ENCODE results near the gene DBT. TPM values are rescaled to one million over a fixed set of nuclear protein-coding genes. Genes with fewer than 3 reads are reported as not detected.
"Not testable (repeated sequence)": the region's sequence is repeated elsewhere in the genome, so short reads cannot be mapped to it uniquely, and the experiment has no call there.

DBT gene
- total RNA-seq, 8 experiments from 2014 or later = 7.5 to 20.0 (median 10.9) TPM

DNA sequence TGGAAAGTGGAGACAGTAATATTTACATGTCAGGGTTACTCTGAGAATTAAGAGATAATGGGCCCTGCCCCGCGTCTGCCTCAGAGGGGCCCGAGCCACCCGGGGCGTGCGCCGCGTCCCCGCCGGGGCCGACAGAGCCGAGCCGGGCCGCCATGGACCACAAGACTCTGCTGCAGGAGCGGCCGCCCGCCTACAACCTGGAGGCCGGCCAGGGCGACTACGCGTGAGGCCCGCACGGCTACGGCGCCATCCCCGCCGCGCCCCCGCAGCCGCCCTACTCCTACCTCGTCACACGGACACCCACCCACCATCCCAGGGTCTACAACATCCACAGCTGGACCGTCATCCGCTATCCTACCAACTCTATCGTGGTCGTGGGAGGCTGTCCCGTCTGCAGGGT lies 36.5 kb downstream of the DBT start:
- Histone ChIP-seq H3K4me3 (no peak overlapping the region), H3K4me1 (replicated peaks in 1 of 2) (no peaks in the 10 kb centered on the region), H3K27ac (no peak overlapping the region)
- ATAC-seq (replicated peaks in 6 of 8) = no peak
- 92 to 97% methylated on average over 15 to 16 of the region's 37 CpGs; no CpG with 5 or more reads in 8 of the 10 experiments for WGBS, 10 experiments
- in situ Hi-C loops (cut with MboI; ENCODE audit: low pct_unique_long_range_greater_than_20kb in 2 of 9, low sequenced_read_pairs in 9 of 9, unreplicated experiment in 9 of 9) = no loop called here

DNA sequence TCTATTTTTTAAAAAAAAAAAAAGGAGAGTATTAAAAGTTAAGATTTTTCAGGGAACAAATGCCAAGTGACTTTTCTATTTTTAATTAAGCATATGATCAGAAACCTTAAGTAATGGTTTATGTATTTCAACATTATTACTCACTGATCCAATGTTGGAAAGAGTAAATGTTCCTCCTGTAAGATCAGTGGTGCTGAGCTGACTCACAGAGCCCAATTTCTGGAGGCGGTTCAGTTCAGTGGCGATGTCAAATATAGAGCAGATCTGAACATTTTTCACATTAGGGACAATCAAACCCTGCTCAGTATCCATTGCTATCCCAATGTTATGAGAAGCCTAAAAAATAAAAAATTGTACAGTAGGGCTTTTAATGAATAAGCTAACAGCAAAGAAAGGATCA lies 43.3 kb downstream of the DBT start:
- Histone ChIP-seq H3K4me1 (replicated peaks in 1 of 2) (no peaks in the 10 kb centered on the region), H3K4me3 (no peak overlapping the region), H3K27ac (no peak overlapping the region)
- in situ Hi-C loops (cut with MboI; ENCODE audit: low pct_unique_long_range_greater_than_20kb in 2 of 9, low sequenced_read_pairs in 9 of 9, unreplicated experiment in 9 of 9) = no loop called here
- no peak for ATAC-seq (replicated peaks in 6 of 8)
- WGBS, 10 experiments = 95 to 100% (median 100%) methylated on average over 1 to 2 of the region's 2 CpGs; no CpG with 5 or more reads in 3 of the 10 experiments

DNA sequence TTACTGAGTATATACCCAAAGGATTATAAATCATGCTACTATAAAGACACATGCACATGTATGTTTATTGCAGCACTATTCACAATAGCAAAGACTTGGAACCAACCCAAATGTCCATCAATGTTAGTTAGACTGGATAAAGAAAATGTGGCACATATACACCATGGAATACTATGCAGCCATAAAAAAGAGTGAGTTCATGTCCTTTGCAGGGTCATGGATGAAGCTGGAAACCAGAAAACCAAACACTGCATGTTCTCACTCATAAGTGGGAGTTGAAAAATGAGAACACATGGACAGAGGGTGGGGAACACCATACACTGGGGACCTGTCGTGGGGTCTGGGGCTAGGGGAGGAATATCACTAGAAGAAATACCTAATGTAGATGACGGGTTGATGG lies 44.0 kb downstream of the DBT start:
- ATAC-seq (replicated peaks in 6 of 8); in situ Hi-C loops (cut with MboI; ENCODE audit: low pct_unique_long_range_greater_than_20kb in 2 of 9, low sequenced_read_pairs in 9 of 9, unreplicated experiment in 9 of 9); H3K27ac ChIP-seq; H3K4me1 ChIP-seq (replicated peaks in 1 of 2); H3K4me3 ChIP-seq: not testable (repeated sequence)
- 83 to 100% (median 100%) methylated on average over 1 to 2 of the region's 2 CpGs; no CpG with 5 or more reads in 3 of the 10 experiments for WGBS, 10 experiments

DNA sequence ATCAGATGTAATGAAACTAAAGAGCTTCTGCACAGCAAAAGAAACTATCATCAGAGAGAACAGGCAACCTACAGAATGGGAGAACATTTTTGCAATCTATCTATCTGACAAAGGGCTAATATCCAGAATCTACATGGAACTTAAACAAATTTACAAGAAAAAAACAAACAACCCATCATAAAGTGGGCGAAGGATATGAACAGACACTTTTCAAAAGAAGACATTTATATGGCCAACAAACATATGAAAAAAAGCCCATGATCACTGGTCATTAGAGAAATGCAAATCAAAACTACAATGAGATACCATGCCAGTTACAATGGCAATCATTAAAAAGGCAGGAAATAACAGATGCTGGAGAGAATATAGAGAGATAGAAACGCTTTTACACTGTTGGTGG lies 44.5 kb downstream of the DBT start:
- 77 to 100% (median 97%) methylated on average over 1 to 2 of the region's 2 CpGs; no CpG with 5 or more reads in 1 of the 10 experiments for WGBS, 10 experiments
- H3K4me1 ChIP-seq (replicated peaks in 1 of 2); H3K4me3 ChIP-seq; H3K27ac ChIP-seq; in situ Hi-C loops (cut with MboI; ENCODE audit: low pct_unique_long_range_greater_than_20kb in 2 of 9, low sequenced_read_pairs in 9 of 9, unreplicated experiment in 9 of 9); ATAC-seq (replicated peaks in 6 of 8): not testable (repeated sequence)

DNA sequence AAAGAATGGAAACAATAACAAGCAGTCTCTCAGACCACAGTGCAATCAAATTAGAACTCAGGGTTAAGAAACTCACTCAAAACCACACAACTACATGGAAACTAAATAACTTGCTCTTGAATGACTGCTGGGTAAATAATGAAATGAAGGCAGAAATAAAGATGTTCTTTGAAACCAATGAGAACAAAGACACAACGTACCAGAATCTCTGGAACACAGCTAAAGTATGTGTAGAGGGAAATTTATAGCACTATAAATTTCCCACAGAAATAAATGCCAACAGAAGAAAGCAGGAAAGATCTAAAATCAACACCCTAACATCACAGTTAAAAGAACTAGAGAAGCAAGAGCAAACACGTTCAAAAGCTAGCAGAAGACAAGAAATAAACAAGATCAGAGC lies 46.9 kb downstream of the DBT start:
- 25 to 74% (median 43%) methylated on average over 1 to 2 of the region's 2 CpGs for WGBS, 10 experiments
- peak in 1 of 8 experiments; percentile 89 for ATAC-seq (replicated peaks in 6 of 8)
- in situ Hi-C loops (cut with MboI; ENCODE audit: low pct_unique_long_range_greater_than_20kb in 2 of 9, low sequenced_read_pairs in 9 of 9, unreplicated experiment in 9 of 9); H3K4me1 ChIP-seq (replicated peaks in 1 of 2); H3K27ac ChIP-seq; H3K4me3 ChIP-seq: not testable (repeated sequence)

DNA sequence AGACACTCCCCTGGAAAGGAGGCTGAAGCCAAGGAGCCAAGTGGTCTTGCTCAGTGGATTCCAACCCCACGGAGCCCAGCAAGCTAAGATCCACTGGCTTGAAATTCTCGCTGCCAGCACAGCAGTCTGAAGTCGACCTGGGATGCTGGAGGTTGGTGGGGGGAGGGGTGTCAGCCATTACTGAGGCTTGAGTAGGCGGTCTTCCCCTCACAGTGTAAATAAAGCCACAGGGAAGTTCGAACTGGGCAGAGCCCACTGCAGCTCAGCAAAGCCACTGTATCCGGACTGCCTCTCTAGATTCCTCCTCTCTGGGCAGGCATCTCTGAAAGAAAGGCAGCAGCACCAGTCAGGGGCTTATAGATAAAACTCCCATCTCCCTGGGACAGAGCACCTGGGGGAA lies 49.6 kb downstream of the DBT start:
- H3K4me3 ChIP-seq; H3K27ac ChIP-seq; ATAC-seq (replicated peaks in 6 of 8); H3K4me1 ChIP-seq (replicated peaks in 1 of 2); in situ Hi-C loops (cut with MboI; ENCODE audit: low pct_unique_long_range_greater_than_20kb in 2 of 9, low sequenced_read_pairs in 9 of 9, unreplicated experiment in 9 of 9): not testable (repeated sequence)
- 40 to 57% (median 43%) methylated on average over 1 to 5 of the region's 6 CpGs; no CpG with 5 or more reads in 4 of the 10 experiments for WGBS, 10 experiments

DNA sequence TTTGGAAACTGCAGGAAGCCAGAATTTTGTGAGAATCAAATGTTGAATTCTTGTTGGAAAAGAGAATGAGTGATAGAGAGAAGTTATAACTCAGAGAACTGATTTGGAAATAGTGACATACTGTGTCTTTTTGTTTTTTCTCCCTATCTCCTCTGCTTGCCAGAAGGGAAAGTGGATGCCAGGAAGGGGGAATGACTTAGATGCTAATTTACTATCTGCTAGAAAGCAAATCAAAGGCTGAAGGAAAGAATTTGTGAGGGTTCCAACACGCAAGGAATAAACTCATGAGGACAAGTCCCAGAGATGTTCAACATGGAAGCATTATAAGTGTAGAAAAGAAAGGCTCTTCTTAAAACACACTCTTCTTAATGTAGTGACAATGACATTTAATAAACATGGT lies 51.0 kb downstream of the DBT start:
- in situ Hi-C loops (cut with MboI; ENCODE audit: low pct_unique_long_range_greater_than_20kb in 2 of 9, low sequenced_read_pairs in 9 of 9, unreplicated experiment in 9 of 9) = loop anchor here in 1 of 9 experiments (25.0 kb wide), 1 partner anchor 111 kb away; no protein-coding TSS in a partner anchor
- Histone ChIP-seq H3K4me1 (replicated peaks in 1 of 2) (no peaks in the 10 kb centered on the region), H3K4me3 (no peak overlapping the region), H3K27ac (no peak overlapping the region)
- no peak for ATAC-seq (replicated peaks in 6 of 8)
- WGBS, 10 experiments = 88 to 100% (median 100%) methylated on average over 1 of the region's 1 CpG; no CpG with 5 or more reads in 3 of the 10 experiments

DNA sequence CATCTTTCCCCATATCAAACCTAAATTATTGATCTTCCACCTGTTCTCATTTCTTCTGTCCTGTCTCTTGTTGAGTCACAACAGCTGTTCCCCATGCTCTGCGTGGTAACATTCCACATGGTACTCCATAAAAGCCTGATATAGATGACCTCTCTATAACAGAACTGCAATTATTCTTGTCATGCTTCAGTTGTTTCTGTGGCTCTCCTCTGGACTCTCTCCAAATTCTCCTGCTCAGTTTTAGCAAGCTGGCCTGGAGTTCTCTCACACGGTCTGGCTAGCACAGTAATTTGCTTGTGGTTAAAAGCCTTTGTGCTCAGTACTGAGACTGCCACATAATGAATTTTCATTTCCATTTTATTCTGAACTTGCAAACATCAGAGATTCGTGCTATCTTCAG lies 61.0 kb downstream of the DBT start:
- H3K4me1 ChIP-seq (replicated peaks in 1 of 2) = no peaks in the 10 kb centered on the region
- 18 to 59% (median 39%) methylated on average over 2 to 3 of the region's 3 CpGs; no CpG with 5 or more reads in 4 of the 10 experiments for WGBS, 10 experiments
- ATAC-seq (replicated peaks in 6 of 8) = peak; percentile 62 to 96 (median 86)
- in situ Hi-C loops (cut with MboI; ENCODE audit: low pct_unique_long_range_greater_than_20kb in 2 of 9, low sequenced_read_pairs in 9 of 9, unreplicated experiment in 9 of 9) = loop anchor here in 1 of 9 experiments (25.0 kb wide), 1 partner anchor 101 kb away; no protein-coding TSS in a partner anchor
- no peak overlapping the region for H3K4me3 ChIP-seq
- H3K27ac ChIP-seq = no peak overlapping the region

DNA sequence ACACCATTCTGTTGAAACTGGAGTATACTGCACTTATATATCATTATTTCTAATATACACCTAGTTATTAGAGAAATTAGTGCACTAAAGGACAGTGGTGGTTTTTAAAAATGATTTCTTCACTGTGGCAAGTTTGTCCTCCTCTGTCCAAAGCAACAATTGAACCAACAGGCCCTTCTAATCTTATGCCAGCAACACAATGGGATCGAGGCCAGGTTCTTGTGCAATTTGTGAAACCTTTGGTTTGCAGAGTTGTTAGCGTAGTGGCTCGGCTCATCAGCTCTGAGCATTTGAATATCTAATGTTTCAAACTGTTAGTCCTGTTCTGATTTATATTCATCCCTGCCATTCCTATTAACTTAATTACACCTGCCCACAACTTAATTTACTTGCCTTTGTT lies 61.7 kb downstream of the DBT start:
- ATAC-seq (replicated peaks in 6 of 8) = peak in 2 of 8 experiments; percentile 38
- in situ Hi-C loops (cut with MboI; ENCODE audit: low pct_unique_long_range_greater_than_20kb in 2 of 9, low sequenced_read_pairs in 9 of 9, unreplicated experiment in 9 of 9) = loop anchor here in 1 of 9 experiments (25.0 kb wide), 1 partner anchor 101 kb away; no protein-coding TSS in a partner anchor
- Histone ChIP-seq H3K4me1 (replicated peaks in 1 of 2) (no peaks in the 10 kb centered on the region), H3K27ac (no peak overlapping the region), H3K4me3 (no peak overlapping the region)
- WGBS, 10 experiments = 7 to 100% (median 81%) methylated on average over 1 to 3 of the region's 3 CpGs

DNA sequence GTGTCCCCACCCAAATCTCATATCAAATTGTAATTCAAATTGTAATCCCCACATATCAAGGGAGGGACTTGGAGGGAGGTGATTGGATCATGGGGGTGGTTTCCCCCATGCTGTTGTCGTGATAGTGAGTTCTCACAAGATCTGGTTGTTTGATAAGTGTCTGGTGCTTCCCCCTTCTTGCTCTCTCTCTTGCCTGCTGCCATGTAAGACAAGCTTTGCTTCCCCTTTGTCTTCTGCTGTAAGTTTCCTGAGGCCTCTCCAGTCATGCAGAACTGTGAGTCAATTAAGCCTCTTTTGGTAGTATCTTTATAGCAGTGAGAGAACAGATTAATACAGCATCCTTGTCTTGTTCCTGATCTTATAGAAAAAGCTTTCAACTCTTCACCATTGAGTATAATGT lies 65.1 kb downstream of the DBT start:
- ATAC-seq (replicated peaks in 6 of 8) = no peak
- Histone ChIP-seq H3K4me3 (no peak overlapping the region), H3K27ac (no peak overlapping the region), H3K4me1 (replicated peaks in 1 of 2) (no peaks in the 10 kb centered on the region)
- in situ Hi-C loops (cut with MboI; ENCODE audit: low pct_unique_long_range_greater_than_20kb in 2 of 9, low sequenced_read_pairs in 9 of 9, unreplicated experiment in 9 of 9) = loop anchor here in 1 of 9 experiments (25.0 kb wide), 1 partner anchor 97 kb away; no protein-coding TSS in a partner anchor
- 33 to 100% (median 75%) methylated on average over 1 of the region's 1 CpG; no CpG with 5 or more reads in 5 of the 10 experiments for WGBS, 10 experiments

DNA sequence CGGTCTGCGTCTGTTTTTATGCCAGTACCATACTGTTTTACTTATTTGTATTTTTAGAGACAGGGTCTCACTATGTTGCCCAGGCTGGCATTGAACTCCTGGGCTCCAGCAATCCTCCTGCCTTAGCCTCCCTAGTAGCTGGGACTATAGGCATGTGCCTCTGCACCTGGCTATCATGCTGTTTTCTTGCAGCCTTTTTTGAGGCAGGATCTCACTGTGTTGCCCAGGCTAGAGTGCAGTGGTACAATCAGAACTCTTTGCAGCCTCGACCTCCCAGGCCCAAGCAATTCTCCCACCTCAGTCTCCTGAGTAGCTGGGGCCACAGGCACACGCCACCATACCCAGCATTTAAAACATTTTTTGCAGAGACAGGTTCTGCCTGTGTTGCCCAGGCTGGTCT lies 66.3 kb downstream of the DBT start:
- Histone ChIP-seq H3K4me3 (no peak overlapping the region), H3K4me1 (replicated peaks in 1 of 2) (peaks cover 0 to 1% of the 10 kb centered on the region in 2 donors), H3K27ac (no peak overlapping the region)
- no peak for ATAC-seq (replicated peaks in 6 of 8)
- in situ Hi-C loops (cut with MboI; ENCODE audit: low pct_unique_long_range_greater_than_20kb in 2 of 9, low sequenced_read_pairs in 9 of 9, unreplicated experiment in 9 of 9) = loop anchor here in 1 of 9 experiments (25.0 kb wide), 1 partner anchor 96 kb away; no protein-coding TSS in a partner anchor
- 80 to 100% (median 97%) methylated on average over 1 to 4 of the region's 4 CpGs; no CpG with 5 or more reads in 1 of the 10 experiments for WGBS, 10 experiments

DNA sequence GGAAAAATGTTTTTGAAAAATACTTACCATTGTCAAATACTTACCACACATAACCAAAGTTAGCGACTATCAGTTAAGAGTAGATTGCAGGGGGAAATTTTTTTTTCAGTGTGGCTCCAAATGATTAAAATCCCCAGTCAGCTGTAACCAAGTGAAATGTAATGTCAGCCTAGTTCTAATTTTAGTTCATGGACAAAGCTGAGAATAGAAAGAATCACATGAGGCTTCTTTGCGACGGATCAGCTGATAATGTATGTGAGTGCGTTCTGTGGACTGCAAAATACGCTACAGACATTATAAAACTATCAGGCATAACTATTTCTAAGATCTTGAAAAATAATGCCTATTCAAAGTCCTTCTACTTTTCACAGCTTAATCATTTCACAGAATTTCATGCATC lies 71.5 kb downstream of the DBT start, which contains the start of gene LRRC39:
LRRC39 (minus strand) TSS at position 166 of the 400 bp plus-strand sequence. CDS start 9,740 bp downstream, outside the sequence.
- in situ Hi-C loops (cut with MboI; ENCODE audit: low pct_unique_long_range_greater_than_20kb in 2 of 9, low sequenced_read_pairs in 9 of 9, unreplicated experiment in 9 of 9) = loop anchor here in 1 of 9 experiments (25.0 kb wide), 1 partner anchor 91 kb away; no protein-coding TSS in a partner anchor
- WGBS, 10 experiments = 43 to 100% (median 63%) methylated on average over 2 to 5 of the region's 5 CpGs; no CpG with 5 or more reads in 1 of the 10 experiments
- Histone ChIP-seq H3K4me1 (replicated peaks in 1 of 2) (peaks cover 7 to 8% of the 10 kb centered on the region in 2 donors), H3K4me3 (no peak within 1 kb of the TSS), H3K27ac (no peak within 1 kb of the TSS)
- ATAC-seq (replicated peaks in 6 of 8) = peak in 7 of 8 experiments; percentile 40 to 93 (median 62)

DNA sequence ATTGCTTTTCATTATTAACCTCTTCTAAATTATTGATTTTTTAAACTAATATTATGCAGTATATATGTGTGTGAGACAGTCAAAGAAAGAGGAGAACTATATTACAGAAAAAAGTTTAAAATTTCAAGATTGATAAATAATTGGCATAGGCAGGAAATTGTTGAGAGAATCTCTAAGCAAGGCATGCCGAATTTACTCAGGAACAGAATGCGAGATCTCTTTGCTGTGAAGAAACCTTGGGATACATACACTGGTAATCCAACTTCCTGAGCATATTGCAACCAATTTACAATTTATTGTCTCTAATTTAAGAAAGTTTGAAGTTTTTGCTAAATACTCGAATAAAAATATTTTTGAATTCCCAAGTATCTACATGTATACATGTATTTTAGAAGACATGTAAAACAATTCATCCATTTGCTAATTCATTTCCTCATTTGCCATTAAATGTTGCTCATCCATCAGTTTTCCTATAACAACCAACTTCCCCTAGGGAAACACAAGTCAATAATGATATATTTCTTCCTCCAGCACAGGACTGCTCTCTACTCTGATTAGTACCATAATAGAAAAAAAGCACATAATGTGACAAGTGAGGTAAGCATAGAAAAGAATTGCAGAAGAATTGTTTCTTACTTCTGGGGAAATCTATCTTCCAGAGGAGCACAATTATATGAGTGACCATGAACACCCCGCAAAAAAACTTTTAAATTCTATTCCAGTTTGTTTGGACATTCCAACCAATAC lies 72.2 kb downstream of the DBT start:
- H3K4me1 ChIP-seq (replicated peaks in 1 of 2) = peaks cover 7 to 8% of the 10 kb centered on the region in 2 donors
- in situ Hi-C loops (cut with MboI; ENCODE audit: low pct_unique_long_range_greater_than_20kb in 2 of 9, low sequenced_read_pairs in 9 of 9, unreplicated experiment in 9 of 9) = loop anchor here in 1 of 9 experiments (25.0 kb wide), 1 partner anchor 90 kb away; no protein-coding TSS in a partner anchor
- H3K4me3 ChIP-seq = no peak overlapping the region
- 42 to 92% (median 87%) methylated on average over 2 to 4 of the region's 4 CpGs for WGBS, 10 experiments
- ATAC-seq (replicated peaks in 6 of 8) = peak in 4 of 8 experiments; percentile 21 to 83 (median 78)
- H3K27ac ChIP-seq = no peak overlapping the region

Data from motor neuron (in vitro differentiated cells).